Prostate gland (tissue), 2 donors: Measurements from ENCODE around the gene BCAP29.

Experiments used
- POLR2A ChIP-seq: fragments of 450-650 bp; IDR thresholded peaks from one replicate; pipeline ENCODE4 v1.6.1; 2016; ENCODE audit warnings: antibody characterized with exemption, mild to moderate bottlenecking
- POLR2AphosphoS5 ChIP-seq: sonication (generic); formaldehyde crosslinking; IDR thresholded peaks from one replicate; pipeline ENCODE4 v1.6.1; 2017; ENCODE audit warnings: antibody characterized with exemption
- TF ChIP-seq, protein P1 (sequence below), 4 experiments: fragments of 200-600 bp in 2 of 4; fragments of 450-650 bp in 2 of 4; sonication (generic) in 2 of 4; IDR thresholded peaks; 1 replicate in 3 of 4; 2 replicates in 1 of 4; pipeline ENCODE4 v1.5.1; 2016 to 2019; ENCODE audit warnings: antibody characterized with exemption in 4 of 4, mild to moderate bottlenecking in 2 of 4, moderate library complexity in 2 of 4

DNA sequence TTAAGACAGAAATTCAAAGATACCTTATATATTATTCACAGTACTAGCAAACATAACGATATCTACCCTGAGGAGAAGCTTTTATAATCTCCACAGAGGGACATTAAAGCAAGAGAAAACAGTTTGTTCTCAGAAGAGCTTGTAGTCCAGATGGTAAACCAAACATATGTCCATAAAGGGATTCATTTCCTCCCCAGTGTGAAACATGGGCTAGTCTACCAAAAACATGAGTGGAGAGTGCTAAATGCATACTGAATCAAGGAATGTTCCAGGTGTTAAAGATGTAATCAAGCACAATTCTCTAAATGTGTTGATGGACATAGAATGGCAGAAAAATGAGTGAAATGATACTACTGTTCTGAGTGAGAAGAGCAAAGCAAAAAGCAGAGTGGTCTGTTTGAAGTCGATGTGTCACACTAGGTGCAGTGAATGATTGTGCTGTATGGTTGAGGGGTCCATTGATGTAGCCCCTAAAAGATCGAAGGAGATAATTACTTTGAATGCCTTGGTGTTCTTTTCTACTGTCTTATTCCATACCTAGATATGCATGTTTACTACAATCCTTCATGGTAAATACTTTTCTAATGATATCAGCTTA lies 25.3 kb downstream of the BCAP29 start:
- TF ChIP-seq, protein P1, sequence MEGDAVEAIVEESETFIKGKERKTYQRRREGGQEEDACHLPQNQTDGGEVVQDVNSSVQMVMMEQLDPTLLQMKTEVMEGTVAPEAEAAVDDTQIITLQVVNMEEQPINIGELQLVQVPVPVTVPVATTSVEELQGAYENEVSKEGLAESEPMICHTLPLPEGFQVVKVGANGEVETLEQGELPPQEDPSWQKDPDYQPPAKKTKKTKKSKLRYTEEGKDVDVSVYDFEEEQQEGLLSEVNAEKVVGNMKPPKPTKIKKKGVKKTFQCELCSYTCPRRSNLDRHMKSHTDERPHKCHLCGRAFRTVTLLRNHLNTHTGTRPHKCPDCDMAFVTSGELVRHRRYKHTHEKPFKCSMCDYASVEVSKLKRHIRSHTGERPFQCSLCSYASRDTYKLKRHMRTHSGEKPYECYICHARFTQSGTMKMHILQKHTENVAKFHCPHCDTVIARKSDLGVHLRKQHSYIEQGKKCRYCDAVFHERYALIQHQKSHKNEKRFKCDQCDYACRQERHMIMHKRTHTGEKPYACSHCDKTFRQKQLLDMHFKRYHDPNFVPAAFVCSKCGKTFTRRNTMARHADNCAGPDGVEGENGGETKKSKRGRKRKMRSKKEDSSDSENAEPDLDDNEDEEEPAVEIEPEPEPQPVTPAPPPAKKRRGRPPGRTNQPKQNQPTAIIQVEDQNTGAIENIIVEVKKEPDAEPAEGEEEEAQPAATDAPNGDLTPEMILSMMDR (IDR thresholded peaks at IDR 0.05) = no peak
- TF ChIP-seq POLR2AphosphoS5 (no peak), POLR2A (no peak)
